K562 (cell line): ENCODE data around the gene RBM28. TPM values are rescaled to one million over a fixed set of nuclear protein-coding genes. Genes with fewer than 3 reads are reported as not detected.
A peak's percentile ranks its signal among the peaks of the same experiment; 100 is the strongest.

ENCODE experiments used
- ARID1B ChIP-seq: fragments of 450-650 bp; IDR thresholded peaks from 2 replicates; pipeline ENCODE4 v1.6.1; 2016; ENCODE audit warnings: antibody characterized with exemption, mild to moderate bottlenecking, inconsistent platforms
- CBX5 ChIP-seq: IDR thresholded peaks from 2 replicates; pipeline ENCODE4 v1.6.1; 2014; ENCODE audit warnings: low read depth, borderline replicate concordance
- ETV5 ChIP-seq: sonication (generic); formaldehyde crosslinking; IDR thresholded peaks from 2 replicates; pipeline ENCODE4 v1.4.0; 2020; ENCODE audit warnings: low read depth, mild to moderate bottlenecking, missing genetic modification reagents
- GATAD2A ChIP-seq: fragments of 450-650 bp; IDR thresholded peaks from 2 replicates; pipeline ENCODE4 v1.6.1; 2017
- LARP7 ChIP-seq: fragments of 450-650 bp; IDR thresholded peaks from 2 replicates; pipeline ENCODE4 v1.6.1; 2016
- NFRKB ChIP-seq: fragments of 450-650 bp; IDR thresholded peaks from 2 replicates; pipeline ENCODE4 v1.6.1; 2016; ENCODE audit warnings: low read depth
- NR1H2 ChIP-seq: sonication (generic); formaldehyde crosslinking; IDR thresholded peaks from 2 replicates; pipeline ENCODE4 v1.4.0; 2020; ENCODE audit warnings: mild to moderate bottlenecking, missing genetic modification reagents
- TCF7 ChIP-seq: sonication (generic); IDR thresholded peaks from 2 replicates; pipeline ENCODE4 v1.6.1; 2016; ENCODE audit warnings: antibody characterized with exemption, borderline replicate concordance
- ZNF224 ChIP-seq: sonication (generic); formaldehyde crosslinking; IDR thresholded peaks from 2 replicates; pipeline ENCODE4 v1.8.0; 2022; ENCODE audit warnings: mild to moderate bottlenecking, missing genetic modification reagents
- ZNF324 ChIP-seq: fragments of 250-450 bp; sonication (Bioruptor Pico); IDR thresholded peaks from 2 replicates; pipeline ENCODE4 v1.4.0; 2020; ENCODE audit warnings: mild to moderate bottlenecking
- polyA plus RNA-seq, 8 experiments: library from polyadenylated mRNA; depleted of rRNA in 4 of 8; stranded (reverse) in 5 of 8; unstranded in 3 of 8; fragments of >200 nt; fragmentation: Nextera tagmentation in 2 of 8; fragmentation: Illumina TruSeq in 1 of 8; extraction: Ambion mirVana in 2 of 8; extraction: Trizol in 1 of 8; gene quantifications; 2 replicates each; pipeline versions ENCODE4 v1.2.1 to v1.2.3, GENCODE V29; 2011 to 2014; ENCODE audit warnings: inconsistent platforms in 1 of 8, missing spikeins in 1 of 8
- total RNA-seq, 7 experiments: library from RNA; depleted of rRNA in 6 of 7; stranded (reverse); fragments of >200 nt in 6 of 7; fragmentation: Illumina TruSeq in 2 of 7; extraction: Trizol in 2 of 7; gene quantifications; 2 replicates each; pipeline versions ENCODE4 v1.2.1 to v1.2.3, GENCODE V29; 2011 to 2021; ENCODE audit warnings: low replicate concordance in 1 of 7
- TF ChIP-seq, protein P1 (sequence below): fragments of 200-600 bp; sonication (generic); IDR thresholded peaks from one replicate; pipeline ENCODE4 v1.6.1; 2012; ENCODE audit warnings: mild to moderate bottlenecking, low read depth, low read length, inconsistent platforms
- TF ChIP-seq, protein P2 (sequence below): fragments of 450-650 bp; IDR thresholded peaks from 2 replicates; pipeline ENCODE4 v1.6.1; 2018; ENCODE audit warnings: mild to moderate bottlenecking, low read depth; ENCODE audit not compliant: partially characterized antibody

Gene RBM28
- total and polyA plus RNA-seq, 9 of the 15 experiments (the other 6 are each of a cell fraction or from before 2014, with no cell fraction given) = 65.8 to 213 (median 138) TPM

GRCh38 chr7:128343554-128344430 lies at the start of gene RBM28 (continued):
- TF ChIP-seq, protein P1, sequence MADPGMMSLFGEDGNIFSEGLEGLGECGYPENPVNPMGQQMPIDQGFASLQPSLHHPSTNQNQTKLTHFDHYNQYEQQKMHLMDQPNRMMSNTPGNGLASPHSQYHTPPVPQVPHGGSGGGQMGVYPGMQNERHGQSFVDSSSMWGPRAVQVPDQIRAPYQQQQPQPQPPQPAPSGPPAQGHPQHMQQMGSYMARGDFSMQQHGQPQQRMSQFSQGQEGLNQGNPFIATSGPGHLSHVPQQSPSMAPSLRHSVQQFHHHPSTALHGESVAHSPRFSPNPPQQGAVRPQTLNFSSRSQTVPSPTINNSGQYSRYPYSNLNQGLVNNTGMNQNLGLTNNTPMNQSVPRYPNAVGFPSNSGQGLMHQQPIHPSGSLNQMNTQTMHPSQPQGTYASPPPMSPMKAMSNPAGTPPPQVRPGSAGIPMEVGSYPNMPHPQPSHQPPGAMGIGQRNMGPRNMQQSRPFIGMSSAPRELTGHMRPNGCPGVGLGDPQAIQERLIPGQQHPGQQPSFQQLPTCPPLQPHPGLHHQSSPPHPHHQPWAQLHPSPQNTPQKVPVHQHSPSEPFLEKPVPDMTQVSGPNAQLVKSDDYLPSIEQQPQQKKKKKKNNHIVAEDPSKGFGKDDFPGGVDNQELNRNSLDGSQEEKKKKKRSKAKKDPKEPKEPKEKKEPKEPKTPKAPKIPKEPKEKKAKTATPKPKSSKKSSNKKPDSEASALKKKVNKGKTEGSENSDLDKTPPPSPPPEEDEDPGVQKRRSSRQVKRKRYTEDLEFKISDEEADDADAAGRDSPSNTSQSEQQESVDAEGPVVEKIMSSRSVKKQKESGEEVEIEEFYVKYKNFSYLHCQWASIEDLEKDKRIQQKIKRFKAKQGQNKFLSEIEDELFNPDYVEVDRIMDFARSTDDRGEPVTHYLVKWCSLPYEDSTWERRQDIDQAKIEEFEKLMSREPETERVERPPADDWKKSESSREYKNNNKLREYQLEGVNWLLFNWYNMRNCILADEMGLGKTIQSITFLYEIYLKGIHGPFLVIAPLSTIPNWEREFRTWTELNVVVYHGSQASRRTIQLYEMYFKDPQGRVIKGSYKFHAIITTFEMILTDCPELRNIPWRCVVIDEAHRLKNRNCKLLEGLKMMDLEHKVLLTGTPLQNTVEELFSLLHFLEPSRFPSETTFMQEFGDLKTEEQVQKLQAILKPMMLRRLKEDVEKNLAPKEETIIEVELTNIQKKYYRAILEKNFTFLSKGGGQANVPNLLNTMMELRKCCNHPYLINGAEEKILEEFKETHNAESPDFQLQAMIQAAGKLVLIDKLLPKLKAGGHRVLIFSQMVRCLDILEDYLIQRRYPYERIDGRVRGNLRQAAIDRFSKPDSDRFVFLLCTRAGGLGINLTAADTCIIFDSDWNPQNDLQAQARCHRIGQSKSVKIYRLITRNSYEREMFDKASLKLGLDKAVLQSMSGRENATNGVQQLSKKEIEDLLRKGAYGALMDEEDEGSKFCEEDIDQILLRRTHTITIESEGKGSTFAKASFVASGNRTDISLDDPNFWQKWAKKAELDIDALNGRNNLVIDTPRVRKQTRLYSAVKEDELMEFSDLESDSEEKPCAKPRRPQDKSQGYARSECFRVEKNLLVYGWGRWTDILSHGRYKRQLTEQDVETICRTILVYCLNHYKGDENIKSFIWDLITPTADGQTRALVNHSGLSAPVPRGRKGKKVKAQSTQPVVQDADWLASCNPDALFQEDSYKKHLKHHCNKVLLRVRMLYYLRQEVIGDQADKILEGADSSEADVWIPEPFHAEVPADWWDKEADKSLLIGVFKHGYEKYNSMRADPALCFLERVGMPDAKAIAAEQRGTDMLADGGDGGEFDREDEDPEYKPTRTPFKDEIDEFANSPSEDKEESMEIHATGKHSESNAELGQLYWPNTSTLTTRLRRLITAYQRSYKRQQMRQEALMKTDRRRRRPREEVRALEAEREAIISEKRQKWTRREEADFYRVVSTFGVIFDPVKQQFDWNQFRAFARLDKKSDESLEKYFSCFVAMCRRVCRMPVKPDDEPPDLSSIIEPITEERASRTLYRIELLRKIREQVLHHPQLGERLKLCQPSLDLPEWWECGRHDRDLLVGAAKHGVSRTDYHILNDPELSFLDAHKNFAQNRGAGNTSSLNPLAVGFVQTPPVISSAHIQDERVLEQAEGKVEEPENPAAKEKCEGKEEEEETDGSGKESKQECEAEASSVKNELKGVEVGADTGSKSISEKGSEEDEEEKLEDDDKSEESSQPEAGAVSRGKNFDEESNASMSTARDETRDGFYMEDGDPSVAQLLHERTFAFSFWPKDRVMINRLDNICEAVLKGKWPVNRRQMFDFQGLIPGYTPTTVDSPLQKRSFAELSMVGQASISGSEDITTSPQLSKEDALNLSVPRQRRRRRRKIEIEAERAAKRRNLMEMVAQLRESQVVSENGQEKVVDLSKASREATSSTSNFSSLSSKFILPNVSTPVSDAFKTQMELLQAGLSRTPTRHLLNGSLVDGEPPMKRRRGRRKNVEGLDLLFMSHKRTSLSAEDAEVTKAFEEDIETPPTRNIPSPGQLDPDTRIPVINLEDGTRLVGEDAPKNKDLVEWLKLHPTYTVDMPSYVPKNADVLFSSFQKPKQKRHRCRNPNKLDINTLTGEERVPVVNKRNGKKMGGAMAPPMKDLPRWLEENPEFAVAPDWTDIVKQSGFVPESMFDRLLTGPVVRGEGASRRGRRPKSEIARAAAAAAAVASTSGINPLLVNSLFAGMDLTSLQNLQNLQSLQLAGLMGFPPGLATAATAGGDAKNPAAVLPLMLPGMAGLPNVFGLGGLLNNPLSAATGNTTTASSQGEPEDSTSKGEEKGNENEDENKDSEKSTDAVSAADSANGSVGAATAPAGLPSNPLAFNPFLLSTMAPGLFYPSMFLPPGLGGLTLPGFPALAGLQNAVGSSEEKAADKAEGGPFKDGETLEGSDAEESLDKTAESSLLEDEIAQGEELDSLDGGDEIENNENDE = peak; percentile 34
- peak; percentile 85; the same call in 1 of the 2 replicates for TF ChIP-seq ZNF224
- 0 out of 2 replicates have a peak, but pooled peaks have one; percentile 8 for TF ChIP-seq ZNF324 (CRISPR knock-in tag)
- peak; percentile 9; the same call in 1 of the 2 replicates for TF ChIP-seq CBX5
- TF ChIP-seq, protein P2, sequence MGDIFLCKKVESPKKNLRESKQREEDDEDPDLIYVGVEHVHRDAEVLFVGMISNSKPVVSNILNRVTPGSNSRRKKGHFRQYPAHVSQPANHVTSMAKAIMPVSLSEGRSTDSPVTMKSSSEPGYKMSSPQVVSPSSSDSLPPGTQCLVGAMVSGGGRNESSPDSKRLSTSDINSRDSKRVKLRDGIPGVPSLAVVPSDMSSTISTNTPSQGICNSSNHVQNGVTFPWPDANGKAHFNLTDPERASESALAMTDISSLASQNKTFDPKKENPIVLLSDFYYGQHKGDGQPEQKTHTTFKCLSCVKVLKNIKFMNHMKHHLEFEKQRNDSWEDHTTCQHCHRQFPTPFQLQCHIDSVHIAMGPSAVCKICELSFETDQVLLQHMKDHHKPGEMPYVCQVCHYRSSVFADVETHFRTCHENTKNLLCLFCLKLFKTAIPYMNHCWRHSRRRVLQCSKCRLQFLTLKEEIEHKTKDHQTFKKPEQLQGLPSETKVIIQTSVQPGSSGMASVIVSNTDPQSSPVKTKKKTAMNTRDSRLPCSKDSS = no peak
- TF ChIP-seq ETV5 = peak; percentile 94
- TF ChIP-seq GATAD2A = peak; percentile 54; the same call in 1 of the 2 replicates
- 0 out of 2 replicates have a peak, but pooled peaks have one; percentile 75 for TF ChIP-seq TCF7
- no peak for TF ChIP-seq ARID1B
- TF ChIP-seq NFRKB = peak; percentile 96
- TF ChIP-seq NR1H2 (CRISPR knock-in tag) = 0 out of 2 replicates have a peak, but pooled peaks have one; percentile 77
- TF ChIP-seq LARP7 = 0 out of 2 replicates have a peak, but pooled peaks have one; percentile 77
